Measurements from ENCODE around the gene TUBGCP6. TPM values are rescaled to one million over a fixed set of nuclear protein-coding genes. Genes with fewer than 3 reads are reported as not detected.

The TUBGCP6 gene
- total RNA-seq, 1 experiment from 2014 or later = 31.3 TPM

DNA sequence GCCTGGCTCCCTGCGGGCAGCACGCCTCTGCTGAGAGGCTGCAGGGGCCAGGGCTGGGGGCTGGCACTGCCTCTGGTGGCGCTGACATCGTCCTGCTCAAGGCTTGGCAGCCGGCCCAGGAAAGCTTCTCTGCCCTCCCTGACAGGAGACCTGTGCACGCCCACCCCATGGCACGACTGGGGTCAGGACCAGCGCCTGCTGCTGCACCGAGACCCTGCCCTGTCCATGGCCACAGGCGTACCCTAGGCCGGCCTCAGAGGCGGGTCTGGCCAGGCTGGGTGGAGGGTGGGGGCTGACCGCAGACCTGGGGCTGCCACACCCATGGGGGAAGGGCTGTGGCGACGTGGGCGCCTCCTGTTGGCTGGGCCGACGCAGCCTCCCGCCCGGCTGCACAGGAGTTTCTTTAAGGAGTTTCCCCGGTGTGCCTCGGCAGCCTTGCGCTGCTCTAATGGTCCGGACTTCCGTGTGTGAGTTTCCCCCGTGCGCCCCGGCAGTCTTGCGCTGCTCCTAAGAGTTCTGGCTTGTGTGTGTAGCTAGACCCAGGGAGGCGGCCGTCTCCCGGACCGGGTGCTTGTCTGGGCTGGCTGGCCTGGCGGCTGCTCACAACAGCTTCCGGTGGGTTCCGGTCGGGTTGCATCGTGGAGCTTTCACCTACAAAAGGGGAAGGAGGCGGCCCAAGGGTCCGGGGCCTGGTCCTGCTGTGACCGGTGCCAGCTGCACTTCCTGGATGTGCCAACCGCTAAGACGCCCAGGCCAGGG, 54.5 kb downstream of the TUBGCP6 start:
- intact Hi-C loops (cut with micrococcal nuclease; ENCODE audit: unreplicated experiment) = loop anchor here (5.0 kb wide), 1 partner anchor 43 kb away; no protein-coding TSS in a partner anchor
- POLR2A ChIA-PET = interaction anchor here (0.6 to 0.8 kb wide), 2 partner anchors 16 to 468 kb away, joined by 3 read pairs; no protein-coding TSS in a partner anchor
- no peak for DNase-seq (ENCODE audit: low read depth, low spot score)
- peak overlapping the region; percentile 36 to 55 for H3K4me3 ChIP-seq (ENCODE audit: low read depth in 2 of 2, low read length in 2 of 2)
- in situ Hi-C loops (cut with HindIII; ENCODE audit: low pct_unique_long_range_greater_than_20kb, low sequenced_read_pairs) = no loop called here
- H3K4me1 ChIP-seq (ENCODE audit: control insufficient read depth, insufficient read depth, low read length) = peaks cover 35% of the 10 kb centered on the region
- no peaks in the 10 kb centered on the region for H3K27me3 ChIP-seq (ENCODE audit: control insufficient read depth, insufficient read depth, low read length)
- no TSS peak for BruUV-seq (replicated peaks)
- CTCF ChIA-PET = interaction anchor here (0.5 to 1.0 kb wide), 3 partner anchors 42 to 254 kb away, joined by 3 to 8 read pairs (median 4); no protein-coding TSS in a partner anchor
- TF ChIP-seq, protein P1, sequence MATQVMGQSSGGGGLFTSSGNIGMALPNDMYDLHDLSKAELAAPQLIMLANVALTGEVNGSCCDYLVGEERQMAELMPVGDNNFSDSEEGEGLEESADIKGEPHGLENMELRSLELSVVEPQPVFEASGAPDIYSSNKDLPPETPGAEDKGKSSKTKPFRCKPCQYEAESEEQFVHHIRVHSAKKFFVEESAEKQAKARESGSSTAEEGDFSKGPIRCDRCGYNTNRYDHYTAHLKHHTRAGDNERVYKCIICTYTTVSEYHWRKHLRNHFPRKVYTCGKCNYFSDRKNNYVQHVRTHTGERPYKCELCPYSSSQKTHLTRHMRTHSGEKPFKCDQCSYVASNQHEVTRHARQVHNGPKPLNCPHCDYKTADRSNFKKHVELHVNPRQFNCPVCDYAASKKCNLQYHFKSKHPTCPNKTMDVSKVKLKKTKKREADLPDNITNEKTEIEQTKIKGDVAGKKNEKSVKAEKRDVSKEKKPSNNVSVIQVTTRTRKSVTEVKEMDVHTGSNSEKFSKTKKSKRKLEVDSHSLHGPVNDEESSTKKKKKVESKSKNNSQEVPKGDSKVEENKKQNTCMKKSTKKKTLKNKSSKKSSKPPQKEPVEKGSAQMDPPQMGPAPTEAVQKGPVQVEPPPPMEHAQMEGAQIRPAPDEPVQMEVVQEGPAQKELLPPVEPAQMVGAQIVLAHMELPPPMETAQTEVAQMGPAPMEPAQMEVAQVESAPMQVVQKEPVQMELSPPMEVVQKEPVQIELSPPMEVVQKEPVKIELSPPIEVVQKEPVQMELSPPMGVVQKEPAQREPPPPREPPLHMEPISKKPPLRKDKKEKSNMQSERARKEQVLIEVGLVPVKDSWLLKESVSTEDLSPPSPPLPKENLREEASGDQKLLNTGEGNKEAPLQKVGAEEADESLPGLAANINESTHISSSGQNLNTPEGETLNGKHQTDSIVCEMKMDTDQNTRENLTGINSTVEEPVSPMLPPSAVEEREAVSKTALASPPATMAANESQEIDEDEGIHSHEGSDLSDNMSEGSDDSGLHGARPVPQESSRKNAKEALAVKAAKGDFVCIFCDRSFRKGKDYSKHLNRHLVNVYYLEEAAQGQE (IDR thresholded peaks at IDR 0.05; ENCODE audit: insufficient read depth in 1 of 2, low read depth in 2 of 2, low read length in 1 of 2) = no peak
- peak; percentile 56; the same call in 1 of the 2 replicates for TF ChIP-seq POLR2AphosphoS5 (IDR thresholded peaks at IDR 0.05; ENCODE audit: low read depth, low read length)
- no peak for TF ChIP-seq TCF7L2 (IDR thresholded peaks at IDR 0.05; ENCODE audit: low read depth, low read length)
- H3K27ac ChIP-seq (ENCODE audit: low read length) = peak overlapping the region; percentile 73
- ATAC-seq = peak; percentile 79
- no peaks in the 10 kb centered on the region for H3K36me3 ChIP-seq (ENCODE audit: control insufficient read depth, insufficient read depth, low read length)
- no peaks in the 10 kb centered on the region for H3K9me3 ChIP-seq (ENCODE audit: control insufficient read depth, insufficient read depth, low read depth, low read length)

DNA sequence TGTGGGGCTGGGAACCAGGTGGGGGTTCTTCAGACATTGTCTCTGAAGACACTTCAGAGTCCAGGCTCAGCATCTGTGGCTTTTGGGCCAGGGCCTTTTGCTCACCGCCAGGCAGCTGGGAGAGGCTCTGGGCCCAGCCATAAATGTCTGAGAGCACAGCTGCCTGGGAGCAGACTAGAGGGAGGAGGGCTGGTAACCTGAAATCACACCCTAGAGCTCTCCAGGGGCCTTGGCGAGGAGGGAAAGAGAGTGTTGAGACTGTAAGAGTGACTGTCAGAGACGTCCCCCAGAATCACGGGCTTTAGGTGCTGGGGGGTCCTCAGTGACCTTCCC, 55.0 kb downstream of the TUBGCP6 start:
- in situ Hi-C loops (cut with HindIII; ENCODE audit: low pct_unique_long_range_greater_than_20kb, low sequenced_read_pairs) = no loop called here
- Histone ChIP-seq H3K36me3 (ENCODE audit: control insufficient read depth, insufficient read depth, low read length) (no peaks in the 10 kb centered on the region), H3K4me3 (ENCODE audit: low read depth in 2 of 2, low read length in 2 of 2) (peak overlapping the region; percentile 36 to 55; a peak in 3 of 4 replicates), H3K9me3 (ENCODE audit: control insufficient read depth, insufficient read depth, low read depth, low read length) (no peaks in the 10 kb centered on the region), H3K4me1 (ENCODE audit: control insufficient read depth, insufficient read depth, low read length) (peaks cover 35% of the 10 kb centered on the region), H3K27ac (ENCODE audit: low read length) (peak overlapping the region; percentile 73), H3K27me3 (ENCODE audit: control insufficient read depth, insufficient read depth, low read length) (no peaks in the 10 kb centered on the region)
- DNase-seq (ENCODE audit: low read depth, low spot score) (no peak), ATAC-seq (peak; percentile 57)
- intact Hi-C loops (cut with micrococcal nuclease; ENCODE audit: unreplicated experiment) = loop anchor here (5.0 kb wide), 1 partner anchor 43 kb away; no protein-coding TSS in a partner anchor
- ChIA-PET POLR2A (interaction anchor here (0.8 kb wide), 1 partner anchor 17 kb away, joined by 3 read pairs; no protein-coding TSS in a partner anchor), CTCF (interaction anchor here (0.6 kb wide), 1 partner anchor 279 kb away, joined by 8 read pairs; no protein-coding TSS in a partner anchor)
- no TSS peak for BruUV-seq (replicated peaks)
- TF ChIP-seq, protein P2, sequence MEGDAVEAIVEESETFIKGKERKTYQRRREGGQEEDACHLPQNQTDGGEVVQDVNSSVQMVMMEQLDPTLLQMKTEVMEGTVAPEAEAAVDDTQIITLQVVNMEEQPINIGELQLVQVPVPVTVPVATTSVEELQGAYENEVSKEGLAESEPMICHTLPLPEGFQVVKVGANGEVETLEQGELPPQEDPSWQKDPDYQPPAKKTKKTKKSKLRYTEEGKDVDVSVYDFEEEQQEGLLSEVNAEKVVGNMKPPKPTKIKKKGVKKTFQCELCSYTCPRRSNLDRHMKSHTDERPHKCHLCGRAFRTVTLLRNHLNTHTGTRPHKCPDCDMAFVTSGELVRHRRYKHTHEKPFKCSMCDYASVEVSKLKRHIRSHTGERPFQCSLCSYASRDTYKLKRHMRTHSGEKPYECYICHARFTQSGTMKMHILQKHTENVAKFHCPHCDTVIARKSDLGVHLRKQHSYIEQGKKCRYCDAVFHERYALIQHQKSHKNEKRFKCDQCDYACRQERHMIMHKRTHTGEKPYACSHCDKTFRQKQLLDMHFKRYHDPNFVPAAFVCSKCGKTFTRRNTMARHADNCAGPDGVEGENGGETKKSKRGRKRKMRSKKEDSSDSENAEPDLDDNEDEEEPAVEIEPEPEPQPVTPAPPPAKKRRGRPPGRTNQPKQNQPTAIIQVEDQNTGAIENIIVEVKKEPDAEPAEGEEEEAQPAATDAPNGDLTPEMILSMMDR (IDR thresholded peaks at IDR 0.05) = no peak
- no peak for TF ChIP-seq TCF7L2 (IDR thresholded peaks at IDR 0.05; ENCODE audit: low read depth, low read length)
- no peak for TF ChIP-seq SIN3A (IDR thresholded peaks at IDR 0.05; ENCODE audit: borderline replicate concordance, insufficient read depth, low read depth, low read length)
- TF ChIP-seq, protein P1 (IDR thresholded peaks at IDR 0.05; ENCODE audit: insufficient read depth in 1 of 2, low read depth in 2 of 2, low read length in 1 of 2) = no peak
- no peak for TF ChIP-seq POLR2AphosphoS5 (IDR thresholded peaks at IDR 0.05; ENCODE audit: low read depth, low read length)
